ENCODE measurements around the gene AGTPBP1. TPM values are rescaled to one million over a fixed set of nuclear protein-coding genes. Genes with fewer than 3 reads are reported as not detected.
A peak's percentile ranks its signal among the peaks of the same experiment; 100 is the strongest.
"Not testable (repeated sequence)": the region's sequence is repeated elsewhere in the genome, so short reads cannot be mapped to it uniquely, and the experiment has no call there.

AGTPBP1 gene
- total RNA-seq, 1 donor from 2014 or later = 37.9 TPM

DNA sequence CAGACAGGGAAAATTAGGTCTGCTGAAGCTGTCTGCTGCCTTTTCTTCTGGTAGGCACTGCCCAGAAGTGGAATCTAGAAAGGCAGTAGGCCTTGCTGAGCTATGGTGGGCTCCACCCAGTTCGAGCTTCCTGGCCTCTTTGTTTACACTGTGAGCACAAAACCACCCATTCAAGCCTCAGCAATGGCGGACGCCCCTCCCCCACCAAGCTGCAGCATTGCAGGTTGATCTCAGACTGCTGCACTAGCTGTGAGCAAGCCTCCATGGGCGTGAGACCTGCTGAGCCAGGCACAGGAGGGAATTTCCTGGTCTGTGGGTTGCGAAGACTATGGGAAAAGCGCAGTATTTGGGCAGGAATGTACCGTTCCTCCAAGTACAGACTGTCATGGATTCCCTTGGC is 18.5 kb downstream of the AGTPBP1 start:
- no peak for DNase-seq (ENCODE audit: low read depth)

DNA sequence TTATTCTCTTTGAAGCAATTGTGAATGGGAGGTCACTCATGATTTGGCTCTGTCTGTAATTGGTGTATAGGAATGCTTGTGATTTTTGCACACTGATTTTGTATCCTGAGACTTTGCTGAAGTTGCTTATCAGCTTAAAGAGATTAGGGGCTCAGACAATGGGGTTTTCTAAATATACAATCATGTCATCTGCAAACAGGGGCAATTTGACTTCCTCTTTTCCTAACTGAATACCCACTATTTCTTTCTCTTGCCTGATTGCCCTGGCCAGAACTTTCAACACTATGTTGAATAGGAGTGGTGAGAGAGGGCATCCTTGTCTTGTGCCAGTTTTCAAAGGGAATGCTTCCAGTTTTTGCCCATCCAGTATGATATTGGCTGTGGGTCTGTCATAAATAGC is 22.3 kb downstream of the AGTPBP1 start:
- not testable (repeated sequence) for DNase-seq (ENCODE audit: low read depth)

DNA sequence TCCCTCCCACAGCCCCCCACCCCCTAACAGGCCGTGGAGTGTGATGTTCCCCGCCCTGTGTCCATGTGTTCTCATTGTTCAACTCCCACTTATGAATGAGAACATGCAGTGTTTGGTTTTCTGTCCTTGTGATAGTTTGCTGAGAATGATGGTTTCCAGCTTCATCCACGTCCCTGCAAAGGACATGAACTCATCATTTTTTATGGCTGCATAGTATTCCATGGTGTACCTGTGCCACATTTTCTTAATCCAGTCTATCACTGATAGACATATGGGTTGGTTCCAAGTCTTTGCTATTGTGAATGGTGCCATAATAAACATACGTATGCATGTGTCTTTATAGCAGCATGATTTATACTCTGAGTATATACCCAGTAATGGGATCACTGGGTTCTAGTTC is 23.9 kb downstream of the AGTPBP1 start:
- DNase-seq (ENCODE audit: low read depth) = not testable (repeated sequence)

DNA sequence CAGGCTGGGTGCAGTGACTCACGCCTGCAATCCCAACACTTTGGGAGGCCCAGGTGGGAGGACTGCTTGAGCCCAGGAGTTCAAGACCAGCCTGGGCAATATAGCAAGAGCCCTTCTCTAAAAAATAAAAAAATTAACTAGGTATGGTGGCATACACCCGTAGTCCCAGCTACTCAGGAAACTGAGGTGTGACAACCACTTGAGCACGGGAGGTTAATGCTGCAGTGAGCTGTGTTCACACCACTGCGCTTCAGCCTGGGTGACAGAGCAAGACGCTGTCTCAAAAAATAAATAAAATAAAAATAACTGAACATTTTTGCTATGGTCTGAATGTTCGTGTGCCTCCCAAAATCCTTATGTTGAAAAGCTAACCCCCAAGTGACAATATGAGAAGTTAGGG is 24.5 kb downstream of the AGTPBP1 start:
- no peak for DNase-seq (ENCODE audit: low read depth)

DNA sequence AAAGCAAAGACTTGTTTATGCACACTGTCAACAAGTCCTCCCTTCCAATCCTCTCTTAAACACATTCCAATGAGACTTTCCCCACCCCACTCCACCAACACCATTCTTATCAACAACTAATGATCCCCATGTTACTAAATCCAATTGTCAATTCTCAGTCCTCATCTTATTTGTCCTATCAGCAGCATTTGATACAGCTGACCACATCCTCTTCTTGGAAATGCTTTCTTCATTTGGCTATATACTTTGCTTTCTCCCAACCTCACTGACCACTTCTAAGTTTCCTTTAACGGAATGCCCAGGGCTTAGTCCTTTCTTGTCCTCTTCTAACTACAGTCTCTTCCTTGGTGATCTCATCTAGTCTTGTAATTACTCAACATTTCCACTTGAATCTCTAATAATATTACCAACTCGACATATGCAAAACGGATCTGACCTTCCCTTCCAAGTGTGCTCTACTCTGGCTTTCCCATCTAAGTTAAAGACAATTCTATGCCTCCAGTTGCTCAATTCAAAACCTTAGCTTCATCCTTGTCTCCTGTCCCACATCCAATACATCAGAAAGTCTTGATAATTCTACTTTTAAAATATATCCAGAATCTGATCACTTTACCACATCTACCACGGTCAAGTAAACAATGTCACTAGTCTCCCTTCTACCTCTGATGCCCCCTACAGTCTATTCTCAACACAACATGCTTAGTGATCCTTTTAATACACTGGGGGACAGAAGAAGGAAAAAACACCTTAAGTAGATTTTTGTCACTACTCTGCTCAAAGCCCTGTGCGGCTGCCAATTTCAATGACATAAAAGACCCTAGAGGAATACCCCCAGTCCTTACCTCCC is 25.5 kb downstream of the AGTPBP1 start:
- no peak for DNase-seq (ENCODE audit: low read depth)

DNA sequence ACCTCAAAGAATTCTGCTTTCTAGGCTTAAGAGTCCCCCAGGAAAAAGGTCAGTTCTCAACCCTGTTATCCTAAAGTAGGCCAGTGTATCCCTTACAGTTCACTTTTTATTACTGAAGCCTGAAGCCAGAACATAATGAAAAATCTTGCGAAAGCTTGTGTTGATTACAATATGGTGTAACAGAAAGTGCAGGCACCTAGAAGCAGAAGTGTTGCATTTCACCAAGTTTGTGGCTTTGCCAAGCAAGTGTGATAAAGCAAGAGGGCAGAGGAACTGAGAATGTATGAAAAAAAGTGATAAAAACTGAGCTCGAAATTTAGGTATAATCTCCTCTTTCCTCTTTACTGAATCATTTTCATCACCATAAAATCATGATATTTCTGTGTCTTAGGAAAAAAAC is 26.2 kb downstream of the AGTPBP1 start:
- peak; percentile 38 for DNase-seq (ENCODE audit: low read depth)

DNA sequence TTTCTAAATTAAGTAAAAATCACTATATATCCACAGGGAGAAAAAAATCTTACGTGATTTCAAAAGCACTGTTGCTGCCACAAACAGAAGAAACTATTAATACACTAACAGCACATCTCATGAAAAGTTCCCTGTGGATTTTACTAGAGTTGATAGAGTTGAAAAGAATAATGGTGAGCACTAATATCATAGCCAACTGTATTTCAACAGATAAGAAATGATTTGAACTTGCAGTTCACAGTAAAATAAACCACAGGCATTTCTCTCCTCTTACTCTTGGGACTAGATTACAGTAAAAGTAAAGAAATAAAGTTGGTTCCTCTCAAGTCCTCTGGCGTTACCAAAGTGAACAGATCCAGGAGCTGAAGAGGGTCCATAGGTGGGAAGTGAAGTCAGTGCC is 27.9 kb downstream of the AGTPBP1 start:
- DNase-seq (ENCODE audit: low read depth) = no peak

DNA sequence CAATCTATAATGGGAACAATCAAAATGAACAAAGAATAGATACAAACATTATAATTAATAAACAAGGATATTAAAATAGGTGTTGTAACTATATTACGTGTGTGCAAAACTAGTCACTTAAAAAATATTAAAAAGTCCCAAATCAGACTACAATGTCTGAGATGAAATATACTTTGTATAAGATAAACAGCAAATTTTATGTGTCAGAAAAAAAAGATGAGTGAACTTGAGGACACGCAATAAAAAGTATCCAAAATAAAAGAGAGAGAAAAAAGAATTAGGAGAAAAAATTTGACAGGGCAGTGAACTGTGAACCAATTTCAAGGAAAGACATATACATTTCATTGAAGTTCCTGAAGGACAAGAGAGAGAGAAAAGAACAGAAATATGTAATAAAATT is 37.0 kb downstream of the AGTPBP1 start:
- no peak for DNase-seq (ENCODE audit: low read depth)

DNA sequence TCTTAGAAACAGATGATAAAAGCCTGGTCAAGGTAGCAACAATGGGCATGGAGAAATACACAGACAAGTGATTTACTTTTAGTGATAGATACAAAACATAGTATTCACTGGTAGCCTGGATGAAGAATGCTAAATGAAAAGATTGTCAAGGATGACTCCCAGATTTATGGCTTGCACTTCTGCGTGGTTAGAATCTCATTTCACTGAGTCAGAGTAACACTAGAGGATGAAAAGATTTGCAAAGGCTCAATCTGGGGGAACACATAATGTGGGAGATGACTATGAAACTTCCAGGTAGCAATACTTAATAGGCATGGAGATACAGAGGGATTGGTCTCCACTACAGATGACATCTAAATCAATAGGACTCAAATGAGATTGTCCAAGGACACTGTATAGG is 38.4 kb downstream of the AGTPBP1 start:
- DNase-seq (ENCODE audit: low read depth) = peak; percentile 20

DNA sequence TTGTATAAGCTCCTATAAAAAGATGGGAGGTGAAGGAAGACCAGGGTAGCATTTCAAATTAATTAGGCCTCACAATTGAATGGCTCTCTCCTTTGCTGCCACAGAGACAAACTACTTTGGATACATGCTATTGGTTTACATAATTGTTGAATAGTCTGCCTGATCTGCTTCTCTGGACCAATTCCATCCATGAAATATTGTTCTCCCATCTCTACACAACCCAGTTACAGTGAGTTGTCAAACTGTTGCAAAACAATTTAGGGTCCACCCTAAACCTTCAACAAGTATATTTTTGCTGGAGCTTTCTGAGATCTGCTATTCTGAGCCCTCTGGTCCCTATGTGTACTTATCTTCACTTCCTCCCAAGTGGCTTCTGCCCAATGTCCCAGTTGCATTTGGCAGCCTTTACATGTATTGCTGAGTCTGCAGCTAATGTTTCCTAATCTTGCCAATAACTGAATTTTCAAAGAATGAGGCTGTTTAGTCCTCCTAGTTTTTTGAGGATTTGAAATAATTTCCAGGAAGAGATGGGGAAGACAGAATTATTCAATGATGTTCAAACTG is 38.9 kb downstream of the AGTPBP1 start:
- DNase-seq (ENCODE audit: low read depth) = no peak

DNA sequence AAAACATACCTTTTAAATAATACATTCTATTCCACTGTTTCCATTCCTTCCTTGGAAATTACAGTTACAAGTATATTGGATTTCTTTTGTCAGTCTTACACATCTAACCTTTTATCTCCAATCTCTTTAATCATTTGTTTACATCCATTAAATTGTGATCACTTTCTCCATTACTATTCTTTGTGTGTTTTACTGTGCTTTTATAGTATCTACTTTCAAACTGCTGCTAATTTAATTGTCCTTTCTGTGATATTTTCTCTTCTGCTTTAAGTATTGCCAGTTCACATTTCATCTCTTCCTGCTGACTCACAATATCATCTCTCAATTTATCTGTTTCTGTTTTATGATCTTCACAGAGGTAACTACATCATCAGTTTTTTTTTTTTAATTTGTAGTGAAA is 39.6 kb downstream of the AGTPBP1 start:
- no peak for DNase-seq (ENCODE audit: low read depth)

DNA sequence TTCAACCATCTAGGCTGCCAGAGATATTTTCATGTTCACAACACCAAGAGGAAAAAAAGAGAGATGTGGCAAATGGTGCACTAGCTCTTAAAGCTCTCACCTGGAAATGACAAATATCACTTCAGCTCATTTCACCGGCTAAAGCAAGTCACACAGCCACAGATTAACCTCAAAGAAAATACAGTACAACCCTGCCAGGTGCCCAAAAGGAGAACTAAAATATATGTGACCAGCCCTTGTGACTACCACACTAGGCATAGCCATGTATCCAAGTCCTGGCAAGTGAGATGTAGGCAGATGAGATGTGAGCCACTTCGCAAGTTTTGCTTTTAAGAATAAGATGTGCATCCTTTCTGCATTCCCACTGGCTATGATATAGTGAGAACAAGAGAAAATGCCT is 41.4 kb downstream of the AGTPBP1 start:
- no peak for DNase-seq (ENCODE audit: low read depth)

DNA sequence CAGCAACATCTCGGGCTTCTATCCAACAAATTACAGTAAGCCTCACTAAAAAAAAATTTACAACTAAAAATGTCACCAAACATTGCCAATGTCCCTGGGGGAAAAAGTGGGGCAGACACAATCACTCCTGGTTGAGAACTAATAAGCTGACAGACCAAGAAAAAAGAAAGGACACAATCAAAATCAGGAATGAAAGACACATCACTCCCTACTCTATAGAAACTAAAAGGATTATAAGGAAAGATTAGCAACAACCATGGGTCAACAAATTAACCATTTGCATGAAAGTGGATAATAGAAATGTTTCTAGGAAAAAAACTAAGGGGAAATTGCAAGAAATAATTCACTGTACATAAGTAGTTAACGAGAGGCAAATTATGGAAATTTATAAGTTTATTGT is 53.4 kb downstream of the AGTPBP1 start:
- DNase-seq (ENCODE audit: low read depth) = no peak

DNA sequence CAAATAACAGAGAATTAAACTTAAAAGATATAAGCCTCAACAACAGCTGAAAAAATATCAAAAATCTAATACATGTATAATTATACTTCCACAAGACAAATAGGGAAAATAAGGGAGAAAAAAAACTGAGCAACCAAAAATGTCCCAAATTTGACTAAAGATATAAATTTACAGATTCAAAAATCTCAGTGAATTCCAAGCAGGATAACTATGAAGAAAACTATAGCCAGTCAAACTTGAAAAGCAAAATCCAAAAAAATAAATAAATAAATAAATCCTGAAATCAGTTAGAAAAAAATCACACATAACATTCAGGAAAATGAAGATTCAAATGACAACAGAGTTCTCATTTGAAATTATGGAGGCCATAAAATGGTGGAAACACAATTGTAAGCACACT is 56.7 kb downstream of the AGTPBP1 start:
- DNase-seq (ENCODE audit: low read depth) = no peak

DNA sequence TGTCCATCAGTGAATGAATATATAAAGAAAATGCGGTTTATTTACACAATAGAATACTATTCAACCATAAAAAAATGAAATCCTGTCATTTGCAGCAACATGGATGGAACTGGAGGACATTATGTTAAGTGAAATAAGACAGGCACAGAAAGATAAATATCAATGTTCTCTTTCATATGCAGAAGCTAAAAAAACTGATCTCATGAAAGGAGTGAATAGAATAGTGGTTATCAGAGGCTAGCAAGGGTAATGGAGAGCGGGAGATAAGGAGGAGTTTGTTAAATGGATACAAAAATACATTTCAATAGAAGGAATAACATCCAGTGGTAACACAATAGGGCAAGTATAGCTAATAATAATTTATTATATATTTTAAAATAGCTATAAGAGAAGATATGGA is 65.0 kb downstream of the AGTPBP1 start:
- DNase-seq (ENCODE audit: low read depth) = no peak

DNA sequence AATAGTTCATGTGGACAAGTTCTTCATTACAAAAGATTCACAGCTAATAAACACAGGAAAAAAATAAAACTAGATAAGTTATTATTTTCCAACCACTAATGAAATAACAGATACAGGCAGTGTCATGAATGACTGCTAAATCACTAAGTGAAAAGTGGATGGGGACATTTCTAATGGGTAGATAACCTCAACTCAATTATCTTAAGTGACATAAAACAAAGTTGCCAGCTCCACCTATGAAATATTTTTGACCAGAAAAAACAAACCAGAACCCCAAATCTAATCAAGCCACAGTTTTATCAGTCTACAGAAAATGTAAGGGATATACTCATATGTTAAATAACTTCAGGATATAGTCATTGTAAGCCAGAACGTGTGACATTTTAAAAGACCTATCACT is 74.4 kb downstream of the AGTPBP1 start:
- no peak for DNase-seq (ENCODE audit: low read depth)

DNA sequence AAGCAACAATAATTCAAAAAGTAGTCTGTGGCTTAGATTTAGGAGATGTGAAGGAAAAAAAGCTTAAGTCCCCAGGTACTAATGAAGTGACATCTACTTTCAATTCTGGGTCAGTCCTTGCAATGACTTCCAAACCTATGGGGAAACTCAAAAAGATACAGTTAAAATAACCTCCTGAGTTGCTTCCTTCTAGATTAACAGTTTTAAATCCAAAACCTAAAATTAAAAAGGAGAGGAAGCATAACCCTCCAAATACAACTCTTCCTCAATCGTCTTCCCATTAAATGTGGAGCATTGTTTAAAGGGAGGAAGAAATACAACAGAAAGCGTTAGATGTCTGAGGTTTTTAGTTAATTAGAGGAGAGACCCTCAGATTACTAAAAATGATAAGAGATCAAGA is 75.7 kb downstream of the AGTPBP1 start:
- no peak for DNase-seq (ENCODE audit: low read depth)

DNA sequence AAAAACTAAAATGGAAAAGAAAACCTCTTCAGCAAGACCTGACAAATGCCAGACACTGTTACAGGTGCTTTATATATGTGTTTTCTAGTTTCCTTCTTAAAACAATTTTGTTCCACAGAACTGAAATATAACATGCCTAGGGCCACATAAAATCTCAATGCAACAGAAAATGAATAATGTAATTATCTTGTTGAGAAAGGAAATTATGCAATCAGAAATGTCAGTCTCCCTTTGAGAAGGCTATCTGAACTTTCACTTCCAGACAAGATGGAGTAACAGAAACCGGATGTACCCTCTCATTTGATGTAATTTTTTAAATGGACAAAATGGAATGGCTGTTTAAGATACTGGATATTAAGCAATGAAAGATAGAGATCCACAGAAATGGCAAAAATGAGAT is 79.2 kb downstream of the AGTPBP1 start:
- no peak for DNase-seq (ENCODE audit: low read depth)

DNA sequence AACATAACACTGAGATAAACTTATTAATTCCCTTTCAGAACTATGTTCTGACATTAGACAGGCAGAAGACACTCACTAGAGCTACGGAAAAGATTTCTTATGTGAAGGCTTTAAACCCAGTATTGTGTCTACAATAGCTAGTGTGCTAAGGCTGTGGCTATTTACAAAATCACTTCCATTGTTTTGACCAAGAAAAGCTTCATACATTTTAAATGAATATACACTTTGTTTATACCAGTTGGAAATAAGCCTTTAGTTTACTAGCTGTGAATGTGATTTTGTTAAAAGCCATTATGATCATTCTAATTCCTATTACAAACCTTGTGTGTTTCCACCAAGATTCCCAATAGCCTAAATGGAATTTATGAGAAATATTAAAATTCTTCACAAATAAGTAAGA is 83.0 kb downstream of the AGTPBP1 start:
- no peak for DNase-seq (ENCODE audit: low read depth)

DNA sequence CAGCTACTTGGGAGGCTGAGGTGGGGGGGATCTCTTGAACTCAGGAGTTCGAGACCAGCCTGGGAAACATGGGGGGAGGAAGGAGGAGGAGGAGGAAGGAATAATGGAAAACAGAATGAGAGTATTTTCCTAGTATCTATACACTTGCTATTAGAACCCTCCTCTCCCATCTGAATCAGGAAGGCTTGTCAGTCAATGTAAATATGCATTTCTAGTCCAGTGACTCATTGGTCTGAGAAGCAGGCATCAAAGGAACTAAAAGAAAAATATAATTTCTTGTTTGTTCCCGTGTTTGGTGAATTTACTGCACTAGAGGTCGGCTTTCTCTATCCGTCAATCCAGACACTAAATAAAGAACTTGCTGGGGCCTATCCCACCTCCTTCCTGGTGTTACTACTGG is 88.6 kb downstream of the AGTPBP1 start:
- DNase-seq (ENCODE audit: low read depth) = no peak

DNA sequence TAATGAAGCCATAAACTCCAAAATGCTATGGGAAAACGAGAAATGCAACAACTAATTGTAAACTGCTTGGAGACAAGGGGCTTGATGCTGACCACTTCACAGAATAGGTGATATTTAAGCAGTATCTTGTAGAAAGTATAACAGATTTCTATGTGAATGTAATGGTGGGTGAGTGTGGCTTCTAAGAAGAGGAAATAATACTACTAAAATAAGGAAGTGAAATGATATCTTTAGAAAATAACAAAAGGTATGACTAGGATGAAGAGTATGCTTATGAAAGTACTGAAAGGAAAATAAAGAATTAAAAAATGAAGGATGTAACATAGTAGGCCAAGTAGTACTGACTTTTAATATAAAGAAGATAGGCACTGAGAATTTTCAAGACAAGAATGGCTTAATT is 94.2 kb downstream of the AGTPBP1 start:
- no peak for DNase-seq (ENCODE audit: low read depth)

DNA sequence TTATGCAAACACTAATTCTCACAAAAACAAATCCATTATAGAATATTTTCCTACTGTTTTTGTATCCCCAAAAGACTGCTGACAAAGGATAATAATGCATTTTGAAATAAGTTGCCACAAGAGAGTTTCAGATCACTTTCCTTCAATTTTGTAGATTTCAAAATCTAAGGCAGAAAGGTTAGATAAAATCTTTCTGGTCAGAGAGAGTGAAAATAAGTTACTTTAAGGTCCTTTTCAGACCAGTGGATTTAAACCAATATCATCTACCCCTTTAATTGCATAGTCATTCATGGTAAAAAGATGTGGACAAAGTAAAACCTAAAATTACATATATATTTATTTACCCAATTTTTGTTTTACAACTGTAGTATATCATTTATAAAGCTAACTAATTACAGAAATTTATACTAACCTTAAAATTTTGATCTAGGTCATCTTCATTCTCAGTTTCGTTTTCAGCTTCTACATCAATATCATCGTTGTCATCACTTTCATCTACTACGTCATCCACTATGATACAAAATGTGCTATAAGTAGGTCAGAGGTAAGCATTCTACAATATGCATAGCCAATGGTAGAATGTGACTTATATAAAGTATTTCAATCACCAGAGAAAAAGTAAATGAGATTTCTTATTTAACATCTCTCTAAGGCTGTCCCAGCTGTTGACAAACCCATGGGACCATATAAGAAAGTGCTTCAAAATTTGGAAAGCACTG is 95.7 kb downstream of the AGTPBP1 start:
- no peak for DNase-seq (ENCODE audit: low read depth)

DNA sequence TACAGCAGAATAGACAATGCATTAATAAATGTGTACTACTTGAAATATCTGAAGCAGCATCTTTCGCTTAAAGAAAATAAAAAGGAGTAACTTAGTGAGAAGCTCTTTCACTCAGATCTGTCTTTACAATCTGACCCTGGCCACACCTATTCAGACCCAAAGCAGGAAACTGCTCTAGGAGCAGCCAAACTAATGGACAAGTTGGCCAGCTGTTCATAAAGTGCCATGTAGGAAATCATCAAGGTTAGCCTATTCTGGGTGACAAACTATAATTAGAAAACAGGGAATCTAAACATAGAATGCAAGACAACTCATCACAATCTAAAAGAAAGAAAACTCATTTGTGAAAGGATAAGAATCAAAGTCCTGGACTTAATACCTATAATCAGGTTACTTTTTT is 101.3 kb downstream of the AGTPBP1 start:
- DNase-seq (ENCODE audit: low read depth) = no peak

Measured in renal cortical epithelial cell (primary cell).